ENCODE data around the gene SARDH. TPM values are rescaled to one million over a fixed set of nuclear protein-coding genes. Genes with fewer than 3 reads are reported as not detected.

Gene SARDH
- total RNA-seq, 3 donors from 2014 or later: 3.6 to 5.5 (median 5.0) TPM

DNA sequence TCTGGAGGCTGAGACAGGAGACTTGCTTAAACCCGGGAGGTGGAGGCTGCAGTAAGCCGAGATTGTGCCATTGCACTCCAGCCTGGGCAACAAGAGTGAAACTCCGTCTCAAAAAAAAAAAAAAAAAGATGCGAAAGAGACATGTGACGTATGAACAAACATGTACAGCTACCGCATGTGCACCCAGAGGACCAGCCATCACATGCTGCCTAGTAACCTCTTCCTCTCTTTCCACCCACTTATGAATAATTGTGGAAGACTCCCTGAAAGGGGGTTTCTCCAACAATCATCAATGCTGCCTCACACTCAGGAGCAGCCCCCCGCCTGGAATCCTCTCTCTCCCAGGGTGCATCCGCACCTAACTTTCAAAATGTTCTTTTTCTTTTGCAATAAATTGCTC, 2.2 kb downstream of the SARDH start:
- no peak for ATAC-seq
- Mint-ChIP-seq H3K4me1 (ENCODE audit: low read depth) (peaks cover 3% of the 10 kb centered on the region), H3K4me3 (no peak overlapping the region), H3K9me3 (no peaks in the 10 kb centered on the region), H3K27me3 (ENCODE audit: low read depth) (peaks cover 3% of the 10 kb centered on the region), H3K36me3 (ENCODE audit: insufficient read depth) (no peaks in the 10 kb centered on the region)
- DNase-seq: no peak

- Mint-ChIP-seq H3K36me3 (ENCODE audit: insufficient read depth) (no peaks in the 10 kb centered on the region), H3K9me3 (no peaks in the 10 kb centered on the region), H3K4me3 (no peak overlapping the region), H3K4me1 (ENCODE audit: low read depth) (peaks cover 3% of the 10 kb centered on the region), H3K27me3 (ENCODE audit: low read depth) (peaks cover 3% of the 10 kb centered on the region)
- ATAC-seq: no peak
- no peak for DNase-seq
Observed at GRCh38 chr9:133735415-133735775, 2.8 kb downstream of the SARDH start.

DNA sequence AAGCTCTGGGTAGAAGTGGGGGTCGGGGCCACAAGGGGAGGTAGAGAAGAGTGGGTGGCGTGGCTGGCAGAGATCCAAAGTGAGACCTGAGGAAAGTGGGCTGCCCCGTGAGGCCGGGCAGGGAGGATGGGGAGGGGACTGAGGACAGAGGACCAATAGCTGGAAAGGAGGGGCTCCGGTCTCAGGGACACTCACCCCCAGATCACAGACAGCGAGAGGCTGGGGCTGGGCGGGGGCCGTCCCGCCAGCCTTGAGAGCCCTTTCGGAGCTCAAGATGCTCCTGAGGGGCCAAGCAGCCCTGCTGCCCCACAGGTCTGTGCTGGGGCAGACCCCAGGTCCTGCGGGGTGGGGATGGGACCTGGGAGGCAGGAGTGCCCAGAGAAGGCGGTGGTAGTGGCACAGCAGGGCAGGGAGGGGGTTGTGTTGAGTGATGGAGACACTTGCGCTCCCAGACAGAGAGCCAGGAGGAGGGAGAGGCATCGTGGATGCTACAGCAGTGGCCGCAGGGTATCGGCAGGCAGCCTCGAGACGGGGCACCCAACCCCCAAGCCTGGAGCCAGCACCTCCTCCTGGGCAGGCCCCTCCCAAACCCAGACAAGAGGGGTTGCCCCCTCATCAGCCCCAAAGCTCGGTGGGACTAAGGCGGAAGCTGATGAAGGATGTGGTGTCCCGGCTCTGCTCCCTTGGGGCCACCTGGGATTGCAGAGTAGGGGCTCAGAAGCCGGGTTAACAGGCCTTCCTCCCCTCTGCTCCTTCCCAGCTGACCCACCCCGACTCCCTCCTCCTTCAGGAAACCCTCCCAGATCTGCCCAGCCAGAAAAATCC, 3.4 kb downstream of the SARDH start:
- H3K27me3 Mint-ChIP-seq (ENCODE audit: low read depth): peaks cover 3% of the 10 kb centered on the region
- H3K4me1 Mint-ChIP-seq (ENCODE audit: low read depth): peaks cover 3% of the 10 kb centered on the region
- H3K9me3 Mint-ChIP-seq: no peaks in the 10 kb centered on the region
- ATAC-seq: no peak
- DNase-seq: no peak
- no peak overlapping the region for H3K4me3 Mint-ChIP-seq
- no peaks in the 10 kb centered on the region for H3K36me3 Mint-ChIP-seq (ENCODE audit: insufficient read depth)

GRCh38 chr9:133733796-133734533, 4.2 kb downstream of the SARDH start:
- Mint-ChIP-seq H3K9me3 (no peaks in the 10 kb centered on the region), H3K4me3 (no peak overlapping the region), H3K4me1 (ENCODE audit: low read depth) (peaks cover under 1% of the 10 kb centered on the region), H3K27me3 (ENCODE audit: low read depth) (peaks cover 3% of the 10 kb centered on the region), H3K36me3 (ENCODE audit: insufficient read depth) (no peaks in the 10 kb centered on the region)
- no peak for DNase-seq
- ATAC-seq: no peak

DNA sequence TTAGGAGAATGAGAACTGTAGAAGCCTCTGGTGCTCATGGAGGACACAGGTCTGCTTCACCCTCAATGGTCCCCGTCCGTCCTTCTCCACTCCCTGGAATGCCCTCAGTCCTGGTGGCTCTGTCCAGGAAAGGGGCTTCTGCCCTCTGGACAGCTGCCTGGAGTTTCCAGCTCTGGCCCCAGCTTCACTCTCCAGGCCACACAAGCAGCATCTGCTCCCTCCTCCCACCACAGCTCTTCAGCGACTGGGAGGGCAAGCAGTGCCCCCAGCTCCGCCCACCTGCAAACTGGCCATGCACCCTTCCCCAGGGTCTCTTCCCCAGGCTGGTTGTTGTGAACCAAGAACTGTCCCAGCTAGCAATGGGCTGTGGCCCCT, 4.7 kb downstream of the SARDH start:
- Mint-ChIP-seq H3K9me3 (no peaks in the 10 kb centered on the region), H3K27me3 (ENCODE audit: low read depth) (peaks cover 3% of the 10 kb centered on the region), H3K36me3 (ENCODE audit: insufficient read depth) (no peaks in the 10 kb centered on the region), H3K4me3 (no peak overlapping the region), H3K4me1 (ENCODE audit: low read depth) (no peaks in the 10 kb centered on the region)
- DNase-seq: no peak
- no peak for ATAC-seq

GRCh38 chr9:133732639-133733408, 5.3 kb downstream of the SARDH start:
- no peak overlapping the region for H3K4me3 Mint-ChIP-seq
- no peaks in the 10 kb centered on the region for H3K9me3 Mint-ChIP-seq
- H3K27me3 Mint-ChIP-seq (ENCODE audit: low read depth): peaks cover 3% of the 10 kb centered on the region
- H3K36me3 Mint-ChIP-seq (ENCODE audit: insufficient read depth): no peaks in the 10 kb centered on the region
- ATAC-seq (no peak), DNase-seq (no peak)
- no peaks in the 10 kb centered on the region for H3K4me1 Mint-ChIP-seq (ENCODE audit: low read depth)

DNA sequence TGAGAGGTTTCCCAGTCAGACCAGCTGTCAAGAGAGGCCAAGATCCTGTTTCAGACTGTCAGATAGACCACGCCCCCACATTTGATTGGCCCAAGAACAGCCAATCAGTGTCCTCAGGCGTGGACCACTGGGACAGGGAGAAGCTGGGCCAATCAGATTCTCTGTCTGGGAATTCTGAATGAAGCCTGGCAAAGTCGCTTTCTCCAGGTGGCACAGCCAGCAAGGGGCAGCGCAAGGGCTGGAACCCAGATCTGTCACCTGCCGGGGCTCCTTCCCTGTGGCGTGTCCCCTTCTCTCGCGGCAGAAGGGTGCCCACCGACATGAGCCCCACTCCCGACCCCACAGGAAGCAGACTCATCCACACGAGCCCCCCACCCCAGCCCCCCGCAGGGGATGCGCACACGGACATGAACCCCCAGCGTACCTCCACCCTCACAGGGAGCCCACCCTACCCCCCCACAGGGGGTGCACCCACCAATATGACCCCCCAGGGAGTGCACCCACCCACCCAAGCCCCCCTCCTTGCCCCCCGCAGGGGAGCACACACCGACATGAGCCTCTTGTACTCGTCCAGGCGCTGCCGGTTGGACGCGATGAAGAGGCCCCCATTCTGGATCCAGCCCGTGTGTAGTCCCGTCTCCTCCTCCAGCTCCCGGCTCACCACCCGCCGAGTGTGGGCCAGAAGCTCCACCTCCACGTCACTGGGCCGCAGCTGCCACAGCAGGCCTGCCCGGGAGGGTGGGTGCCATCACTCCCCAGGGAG, 6.1 kb downstream of the SARDH start:
- Mint-ChIP-seq H3K4me3 (no peak overlapping the region), H3K27me3 (ENCODE audit: low read depth) (peaks cover 3% of the 10 kb centered on the region), H3K4me1 (ENCODE audit: low read depth) (peaks cover under 1% of the 10 kb centered on the region), H3K36me3 (ENCODE audit: insufficient read depth) (no peaks in the 10 kb centered on the region), H3K9me3 (no peaks in the 10 kb centered on the region)
- ATAC-seq (no peak), DNase-seq (no peak)

DNA sequence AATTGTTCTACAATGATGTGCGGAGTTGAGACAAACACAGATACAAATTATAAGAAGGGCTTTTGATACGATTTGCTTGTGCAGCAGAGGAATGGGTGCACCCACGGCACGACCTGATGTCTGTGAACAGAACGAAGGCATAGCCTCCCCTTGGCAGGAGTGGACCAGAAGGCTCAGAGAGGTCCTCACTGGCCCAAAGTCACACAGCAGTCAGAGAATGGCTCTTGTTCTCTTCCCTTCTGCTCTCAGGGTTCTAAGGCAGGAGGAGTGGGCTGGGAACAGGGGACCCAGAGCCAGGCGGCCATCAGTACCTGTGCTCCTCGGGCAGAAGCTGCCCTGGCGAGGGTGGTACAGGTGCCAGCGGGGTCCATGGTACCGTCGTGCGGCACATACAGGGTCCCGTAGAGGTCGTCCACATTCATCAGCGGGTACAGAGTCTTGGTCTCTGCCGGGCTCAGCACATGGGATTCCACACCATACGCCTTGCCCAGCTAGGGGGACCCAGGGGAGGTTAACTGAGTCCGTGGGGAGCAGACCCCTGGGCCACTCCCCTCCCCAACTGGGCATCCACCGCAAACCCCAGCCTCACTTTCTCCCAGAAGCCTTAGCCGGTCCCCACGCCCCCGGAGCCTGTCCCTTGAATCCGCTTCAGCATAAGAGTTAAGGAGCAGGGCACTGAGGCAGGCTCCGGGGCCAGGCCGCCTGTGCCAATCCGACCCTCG, 7.0 kb downstream of the SARDH start:
- DNase-seq (no peak), ATAC-seq (no peak)
- Mint-ChIP-seq H3K4me3 (no peak overlapping the region), H3K27me3 (ENCODE audit: low read depth) (peaks cover 9% of the 10 kb centered on the region), H3K9me3 (no peaks in the 10 kb centered on the region), H3K4me1 (ENCODE audit: low read depth) (peaks cover 8% of the 10 kb centered on the region), H3K36me3 (ENCODE audit: insufficient read depth) (no peaks in the 10 kb centered on the region)

- DNase-seq: no peak
- H3K36me3 Mint-ChIP-seq (ENCODE audit: insufficient read depth): no peaks in the 10 kb centered on the region
- peaks cover 8% of the 10 kb centered on the region for H3K4me1 Mint-ChIP-seq (ENCODE audit: low read depth)
- H3K4me3 Mint-ChIP-seq: no peak overlapping the region
- peaks cover 9% of the 10 kb centered on the region for H3K27me3 Mint-ChIP-seq (ENCODE audit: low read depth)
- no peaks in the 10 kb centered on the region for H3K9me3 Mint-ChIP-seq
- no peak for ATAC-seq
Observed at GRCh38 chr9:133729617-133730281, 8.4 kb downstream of the SARDH start.

GRCh38 chr9:133728856-133729616, 9.1 kb downstream of the SARDH start:
- no peak for DNase-seq
- Mint-ChIP-seq H3K4me1 (ENCODE audit: low read depth) (peaks cover 8% of the 10 kb centered on the region), H3K27me3 (ENCODE audit: low read depth) (peaks cover 6% of the 10 kb centered on the region), H3K36me3 (ENCODE audit: insufficient read depth) (no peaks in the 10 kb centered on the region), H3K9me3 (no peaks in the 10 kb centered on the region), H3K4me3 (no peak overlapping the region)
- no peak for ATAC-seq

DNA sequence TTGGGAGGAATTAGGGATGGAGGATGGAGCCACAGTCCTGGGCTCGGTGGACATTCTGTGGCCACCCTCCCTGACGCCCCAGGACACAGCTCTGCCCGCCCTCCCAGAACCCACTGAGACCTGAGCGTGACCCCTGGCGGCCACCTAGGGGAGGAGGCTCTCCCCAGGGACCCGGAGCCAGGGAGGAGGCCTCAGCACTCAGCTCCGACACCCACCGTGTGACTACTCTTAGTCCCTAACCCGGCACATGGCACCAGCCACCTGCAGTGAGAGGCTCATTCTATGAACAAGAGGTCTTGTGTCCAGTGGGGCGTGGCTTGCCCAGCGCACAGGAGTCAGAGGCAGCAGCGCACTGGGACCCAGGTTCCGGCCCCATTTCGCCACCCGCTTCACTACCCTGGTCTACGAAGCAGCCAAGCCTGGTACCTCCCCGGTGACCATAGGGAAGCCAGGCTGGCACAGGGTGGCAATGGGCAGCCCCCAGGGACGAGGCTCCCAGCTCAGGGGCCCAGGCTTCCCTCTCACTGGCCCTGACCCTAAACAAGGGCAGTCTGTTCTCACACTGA, 10.2 kb downstream of the SARDH start:
- peaks cover 8% of the 10 kb centered on the region for H3K4me1 Mint-ChIP-seq (ENCODE audit: low read depth)
- H3K4me3 Mint-ChIP-seq: no peak overlapping the region
- H3K9me3 Mint-ChIP-seq: no peaks in the 10 kb centered on the region
- H3K27me3 Mint-ChIP-seq (ENCODE audit: low read depth): peaks cover 6% of the 10 kb centered on the region
- H3K36me3 Mint-ChIP-seq (ENCODE audit: insufficient read depth): no peaks in the 10 kb centered on the region
- DNase-seq: no peak
- no peak for ATAC-seq

DNA sequence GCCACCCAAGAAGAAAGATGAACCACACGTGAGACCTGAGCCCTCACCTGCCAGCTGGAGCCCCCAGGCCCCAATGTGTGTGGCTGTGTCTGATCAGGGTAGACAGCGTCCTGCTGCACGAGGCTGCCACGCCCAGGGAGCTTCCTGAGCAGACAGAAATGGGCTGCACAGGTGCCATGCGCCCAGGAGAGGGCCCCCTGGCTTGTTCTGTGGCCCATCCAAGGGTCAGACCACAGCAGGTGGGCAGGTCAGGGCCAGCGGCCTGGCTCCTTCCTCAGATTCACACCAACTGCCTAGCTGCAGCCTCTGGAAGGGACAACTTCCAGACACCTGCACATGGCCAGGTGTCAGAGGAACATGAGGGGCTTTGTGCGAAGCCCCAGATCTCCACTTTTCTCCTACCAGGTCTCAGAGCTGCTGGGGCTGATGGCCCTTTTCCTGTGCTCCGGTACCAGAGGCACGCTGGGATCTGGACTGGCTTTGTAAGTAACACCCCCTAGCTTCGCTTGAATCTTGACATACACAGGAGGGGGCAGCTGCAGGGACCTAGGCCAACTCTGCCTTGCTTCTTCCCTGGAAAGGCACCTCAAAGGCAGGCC, 10.8 kb downstream of the SARDH start:
- ATAC-seq (no peak), DNase-seq (no peak)
- H3K36me3 Mint-ChIP-seq (ENCODE audit: insufficient read depth): no peaks in the 10 kb centered on the region
- H3K4me3 Mint-ChIP-seq: no peak overlapping the region
- peaks cover 6% of the 10 kb centered on the region for H3K27me3 Mint-ChIP-seq (ENCODE audit: low read depth)
- H3K4me1 Mint-ChIP-seq (ENCODE audit: low read depth): peaks cover 8% of the 10 kb centered on the region
- H3K9me3 Mint-ChIP-seq: no peaks in the 10 kb centered on the region
